Breast epithelium (tissue), 3 donors: Measurements from ENCODE around the gene COL4A2.

Experiments used
- CTCF ChIP-seq, 3 donors: fragments of 450-650 bp; IDR thresholded peaks; one replicate each; pipeline ENCODE4 v1.5.1; 2016 to 2017; ENCODE audit warnings: antibody characterized with exemption in 3 of 3, mild to moderate bottlenecking in 3 of 3, moderate library complexity in 3 of 3
- POLR2A ChIP-seq: fragments of 450-650 bp; IDR thresholded peaks from one replicate; pipeline ENCODE4 v1.6.1; 2016; ENCODE audit warnings: antibody characterized with exemption, mild to moderate bottlenecking, moderate library complexity
- POLR2AphosphoS5 ChIP-seq, 3 donors: sonication (generic); formaldehyde crosslinking; IDR thresholded peaks; one replicate each; pipeline ENCODE4 v1.6.1; 2017; ENCODE audit warnings: antibody characterized with exemption in 3 of 3

DNA sequence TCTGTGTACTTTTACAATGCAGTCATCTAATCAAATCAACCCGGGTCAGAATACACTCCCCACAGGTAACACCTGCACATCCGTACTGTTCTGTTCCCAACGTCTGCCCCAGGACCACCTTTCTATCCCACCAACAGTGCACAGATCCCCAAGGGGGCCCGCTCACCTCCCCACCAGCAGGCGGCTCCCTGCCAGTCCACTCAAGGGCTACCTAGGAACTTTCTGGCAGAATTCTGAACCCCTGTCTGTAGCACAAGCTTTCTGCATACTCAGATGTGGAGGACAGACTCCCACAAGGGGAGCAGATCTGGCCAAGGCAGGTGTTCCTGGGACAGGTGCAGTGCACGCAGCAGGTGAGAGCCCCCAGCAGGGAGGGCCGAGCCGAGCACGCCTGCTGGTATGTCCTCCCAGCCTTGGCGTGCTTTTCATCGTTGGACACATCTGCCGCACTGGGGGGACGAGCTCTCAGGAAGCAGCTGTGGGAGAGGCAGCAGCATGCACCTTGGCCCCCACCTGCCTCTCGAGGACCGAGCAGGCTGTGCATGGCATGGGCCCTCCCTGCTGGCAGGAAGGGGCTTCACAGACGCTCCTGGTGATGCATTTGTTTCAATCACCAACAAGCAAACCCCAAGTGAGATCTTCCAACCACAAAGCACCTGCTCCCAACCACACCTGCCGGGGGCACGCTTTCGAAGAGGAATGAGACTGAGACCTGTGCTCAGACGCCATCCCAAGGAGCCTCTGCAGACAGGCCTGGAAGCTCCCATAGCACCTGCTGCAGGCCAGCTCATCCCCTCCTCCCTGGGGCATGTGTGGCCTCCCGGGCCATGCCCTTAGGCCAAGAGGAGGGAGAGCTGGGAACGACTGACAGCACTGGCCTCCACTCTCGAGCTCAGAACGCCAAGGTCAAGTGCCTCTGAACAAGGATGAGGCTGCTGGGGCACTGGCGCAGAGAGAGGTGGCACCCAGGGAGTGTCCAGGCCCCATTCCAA, 218.5 kb downstream of the COL4A2 start:
- TF ChIP-seq CTCF (IDR thresholded peaks at IDR 0.05) (no peak), POLR2A (no peak), POLR2AphosphoS5 (IDR thresholded peaks at IDR 0.05) (no peak)
